ENCODE measurements around the gene ITGA1. TPM values are rescaled to one million over a fixed set of nuclear protein-coding genes. Genes with fewer than 3 reads are reported as not detected.

Gene ITGA1
- total RNA-seq, 1 donor from 2014 or later = 4.5 TPM

DNA sequence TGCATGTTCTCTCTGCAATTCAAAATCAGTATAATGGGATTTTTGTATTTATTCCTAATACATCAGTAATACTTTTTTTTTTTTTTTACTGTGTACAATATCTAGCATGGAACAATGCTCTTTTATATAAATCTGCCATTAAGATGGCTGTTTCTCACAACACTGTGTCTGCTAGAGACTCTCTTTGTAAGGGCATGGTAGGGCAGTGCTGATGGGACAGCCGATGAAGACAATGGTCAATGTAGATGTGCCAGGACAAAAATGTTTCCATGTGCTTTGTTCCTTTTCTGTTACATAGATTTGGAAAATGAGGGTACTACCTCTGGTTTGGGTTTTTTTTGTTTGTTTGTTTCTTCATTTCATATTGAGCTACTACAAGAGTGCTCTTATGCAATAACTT lies 106.1 kb downstream of the ITGA1 start:
- FAIRE-seq (no peak), DNase-seq (ENCODE audit: low spot score in 2 of 2) (no peak)

- DNase-seq (ENCODE audit: low spot score in 2 of 2) (no peak), FAIRE-seq (no peak)
Measured at GRCh38 chr5:52894451-52894850, 106.7 kb downstream of the ITGA1 start.

DNA sequence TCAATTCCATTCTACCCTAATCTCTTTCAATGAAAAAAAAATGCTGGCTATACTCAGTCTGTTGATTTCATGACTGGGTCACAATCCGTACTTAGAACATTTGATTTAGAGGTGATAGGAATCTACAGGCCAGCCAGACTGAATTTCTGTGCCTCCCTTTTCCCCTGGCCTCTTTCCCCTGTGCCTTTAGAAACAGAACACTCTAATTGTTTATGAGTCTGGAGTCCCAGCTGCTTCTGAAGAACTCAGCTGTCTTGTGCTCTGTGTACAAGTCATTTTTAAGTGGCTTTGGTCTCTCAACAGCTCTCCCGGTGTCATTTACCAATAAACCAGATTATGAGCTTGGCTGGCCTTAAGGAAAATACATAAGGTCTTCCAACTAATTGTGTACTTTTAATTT lies 107.4 kb downstream of the ITGA1 start:
- FAIRE-seq = no peak
- no peak for DNase-seq (ENCODE audit: low spot score in 2 of 2)

- no peak for DNase-seq (ENCODE audit: low spot score in 2 of 2)
- no peak for FAIRE-seq
Measured at GRCh38 chr5:52895572-52896413, 108.1 kb downstream of the ITGA1 start.

DNA sequence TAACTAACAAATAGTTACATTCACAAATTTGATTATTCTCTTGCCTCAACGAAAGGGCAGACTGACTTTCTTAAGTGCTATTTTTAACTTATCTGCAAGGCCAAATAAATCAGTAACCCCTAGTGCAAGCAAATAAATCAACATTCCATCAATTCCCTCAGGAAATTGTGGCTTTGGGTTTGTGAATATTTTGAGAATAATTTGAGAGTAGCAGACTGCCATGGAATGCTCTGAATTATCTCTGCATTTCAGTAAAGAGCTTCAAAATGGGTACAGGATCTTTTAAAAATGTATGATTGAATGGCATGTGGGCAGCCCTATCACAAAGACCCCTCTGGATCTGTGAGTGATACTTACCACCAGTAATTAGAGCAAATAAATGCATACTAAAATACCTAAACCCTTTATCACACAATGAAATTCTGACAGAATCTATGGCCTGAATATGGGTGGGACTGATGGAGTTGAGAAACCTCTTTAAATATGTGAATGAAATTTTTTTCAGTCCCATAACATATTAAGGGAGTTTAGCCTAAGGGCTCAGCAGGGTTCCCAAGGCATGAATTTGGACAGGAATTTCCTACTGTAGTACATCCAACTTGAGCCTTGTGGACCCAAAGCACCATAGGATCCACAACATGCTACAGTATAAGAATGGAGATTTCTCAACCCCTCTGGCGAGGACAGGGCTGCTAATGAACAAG lies 109.0 kb downstream of the ITGA1 start:
- no peak for DNase-seq (ENCODE audit: low spot score in 2 of 2)
- FAIRE-seq = no peak

- FAIRE-seq = no peak
- DNase-seq (ENCODE audit: low spot score in 2 of 2) = no peak
Measured at GRCh38 chr5:52897238-52897614, 109.5 kb downstream of the ITGA1 start.

DNA sequence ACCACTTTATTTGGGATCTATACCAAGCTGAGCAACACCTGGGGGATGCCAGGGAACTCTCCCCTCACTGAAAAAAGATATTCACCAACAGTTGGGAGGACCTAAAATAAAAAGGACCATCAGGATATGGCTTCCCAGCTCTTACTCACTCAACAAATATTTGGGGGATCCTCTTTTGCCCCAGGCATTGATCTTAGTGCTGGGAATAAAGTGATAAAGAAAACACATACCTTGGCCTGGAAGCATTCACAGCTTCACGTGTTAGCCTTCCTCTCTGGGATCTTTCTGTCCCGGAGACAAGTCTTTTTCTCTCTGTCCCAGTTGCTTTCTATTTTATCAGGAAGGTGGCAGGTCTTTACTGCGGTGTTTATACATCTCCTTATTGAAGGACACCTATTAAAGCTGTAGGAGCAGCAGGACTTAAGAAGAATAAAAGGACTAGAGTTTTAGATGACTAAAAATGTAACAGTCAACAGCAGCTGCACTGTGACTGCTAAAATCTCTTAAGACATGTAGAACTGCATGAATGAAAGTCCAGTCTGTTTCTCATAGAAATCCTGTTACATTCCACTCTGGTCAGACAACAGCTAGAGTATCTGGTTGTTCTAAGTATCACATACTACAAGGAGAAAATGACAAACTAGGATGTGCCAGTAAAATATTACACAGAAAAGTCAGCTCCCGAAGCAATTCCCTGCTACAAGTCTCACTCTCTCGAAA lies 111.4 kb downstream of the ITGA1 start:
- DNase-seq (ENCODE audit: low spot score in 2 of 2) = no peak
- no peak for FAIRE-seq

- FAIRE-seq = no peak
- DNase-seq (ENCODE audit: low spot score in 2 of 2) = no peak
Measured at GRCh38 chr5:52903142-52903541, 115.4 kb downstream of the ITGA1 start.

- DNase-seq (ENCODE audit: low spot score in 2 of 2) (no peak), FAIRE-seq (peak; percentile 8)
Measured at GRCh38 chr5:52906343-52906742, 118.6 kb downstream of the ITGA1 start.

GRCh38 chr5:52906845-52907244 lies 119.1 kb downstream of the ITGA1 start:
- FAIRE-seq (no peak), DNase-seq (ENCODE audit: low spot score in 2 of 2) (no peak)

- FAIRE-seq = no peak
Measured at GRCh38 chr5:52909192-52909591, 121.5 kb downstream of the ITGA1 start.

GRCh38 chr5:52910071-52910470 lies 122.4 kb downstream of the ITGA1 start:
- DNase-seq (ENCODE audit: low spot score in 2 of 2) = no peak
- FAIRE-seq = no peak

More at GRCh38 chr5:52909192-52909591, 121.5 kb downstream of the ITGA1 start:
- no peak for DNase-seq (ENCODE audit: low spot score in 2 of 2)

DNA sequence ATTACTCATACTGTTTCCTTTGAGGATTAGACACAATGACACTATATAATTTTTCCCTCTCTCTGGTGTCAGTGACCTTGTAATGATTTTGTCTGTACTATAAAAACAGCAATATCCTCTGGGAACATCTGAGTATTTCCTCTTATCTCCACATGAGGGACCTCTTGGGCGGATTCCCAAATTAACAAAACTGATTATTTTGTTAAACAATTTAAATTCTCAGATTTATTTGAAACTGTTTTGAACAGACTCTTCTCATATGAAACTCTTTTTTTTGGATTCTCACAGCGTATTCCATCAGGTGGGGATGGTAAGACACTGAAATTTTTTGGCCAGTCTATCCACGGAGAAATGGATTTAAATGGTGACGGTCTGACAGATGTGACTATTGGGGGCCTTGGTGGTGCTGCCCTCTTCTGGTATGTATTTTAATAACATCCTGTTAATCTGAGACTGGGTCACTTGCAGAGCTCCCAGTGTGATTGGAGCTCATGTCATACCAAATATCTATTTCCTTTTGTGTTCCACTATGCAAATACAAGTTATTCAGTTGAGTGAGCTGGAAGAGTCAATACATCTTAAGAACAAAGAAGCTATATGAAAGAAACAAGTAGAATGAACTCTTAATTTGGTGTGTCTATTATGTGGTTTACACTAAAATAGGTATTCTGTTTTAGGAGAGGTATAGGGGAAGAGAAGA lies 127.6 kb downstream of the ITGA1 start:
- DNase-seq (ENCODE audit: low spot score in 2 of 2) (peak; percentile 32 to 39), FAIRE-seq (peak; percentile 42)

- DNase-seq (ENCODE audit: low spot score in 2 of 2) (no peak), FAIRE-seq (no peak)
Measured at GRCh38 chr5:52920929-52921328, 133.2 kb downstream of the ITGA1 start.

DNA sequence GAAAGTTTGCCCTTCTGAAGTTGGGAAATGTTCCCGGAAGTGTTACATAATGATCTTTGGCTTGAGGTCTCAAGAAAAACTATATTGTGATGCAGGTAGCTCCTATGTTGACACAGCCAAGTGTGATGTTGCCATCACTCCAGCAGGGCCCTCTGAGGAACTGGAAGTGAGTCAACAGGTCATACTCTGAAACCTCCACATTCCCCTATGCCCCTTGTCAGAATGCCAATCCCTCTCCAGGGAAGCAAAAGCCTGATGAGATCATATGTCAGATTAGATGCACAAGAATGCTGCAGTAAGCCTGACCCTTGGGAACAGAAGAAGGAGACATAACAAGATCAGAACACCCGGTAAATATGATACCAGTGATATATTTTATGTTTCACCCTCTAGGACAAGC lies 134.7 kb downstream of the ITGA1 start:
- DNase-seq (ENCODE audit: low spot score in 2 of 2) (no peak), FAIRE-seq (no peak)

GRCh38 chr5:52924456-52924855 lies 136.7 kb downstream of the ITGA1 start:
- FAIRE-seq (no peak), DNase-seq (ENCODE audit: low spot score in 2 of 2) (no peak)

GRCh38 chr5:52925001-52925400 lies 137.3 kb downstream of the ITGA1 start:
- FAIRE-seq (no peak), DNase-seq (ENCODE audit: low spot score in 2 of 2) (no peak)

GRCh38 chr5:52928689-52929088 lies 141.0 kb downstream of the ITGA1 start:
- no peak for DNase-seq (ENCODE audit: low spot score in 2 of 2)
- FAIRE-seq = no peak

DNA sequence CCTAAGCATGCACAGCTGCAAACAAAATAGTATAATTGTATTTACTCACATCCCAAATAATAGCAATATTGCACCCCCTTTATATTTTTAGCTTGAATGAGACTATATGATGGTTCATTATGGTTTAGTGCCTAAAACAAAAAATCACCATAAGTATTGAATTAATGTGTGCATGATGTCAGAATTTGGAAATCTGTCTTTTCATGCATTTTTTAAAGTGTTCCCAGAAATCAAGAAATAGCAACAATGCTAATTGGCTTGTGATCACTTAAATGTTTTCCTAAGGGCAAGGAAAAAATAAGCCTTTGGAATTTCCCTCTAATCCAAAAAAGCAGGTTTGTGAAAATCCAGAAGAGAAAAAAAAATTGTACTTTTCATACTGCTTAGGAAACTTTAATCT lies 150.5 kb downstream of the ITGA1 start:
- DNase-seq (ENCODE audit: low spot score in 2 of 2) (no peak), FAIRE-seq (no peak)

- no peak for DNase-seq (ENCODE audit: low spot score in 2 of 2)
- no peak for FAIRE-seq
Measured at GRCh38 chr5:52943285-52943684, 155.6 kb downstream of the ITGA1 start.

- FAIRE-seq (no peak), DNase-seq (ENCODE audit: low spot score in 2 of 2) (no peak)
Measured at GRCh38 chr5:52943808-52944207, 156.1 kb downstream of the ITGA1 start.

Data from frontal cortex (tissue), 4 donors.